Activated T-helper 1 cell treated with anti-CD3 and anti-CD28 coated beads, Interleukin-12 subunit alpha, Interleukin-12 subunit beta, Interleukin-2, Interleukin-4 antibody, amounts not matched to agents 30 ng/mL and 10 ng/mL and 1 ng/mL, durations not matched to agents 14 hours and 24 hours and 36 hours (primary cell): Measurements from ENCODE around the gene GFI1. TPM values are rescaled to one million over a fixed set of nuclear protein-coding genes. Genes with fewer than 3 reads are reported as not detected.
"Not testable (repeated sequence)": the region's sequence is repeated elsewhere in the genome, so short reads cannot be mapped to it uniquely, and the experiment has no call there.

Experiments
- DNase-seq: peaks from one replicate; pipeline ENCODE4 v3.0.0; 2021; ENCODE audit warnings: low spot score
- H3K27ac Mint-ChIP-seq: one replicate; pipeline ENCODE4 v1.8.0; 2021; ENCODE audit warnings: mild to moderate bottlenecking, mixed read lengths
- H3K27me3 Mint-ChIP-seq: one replicate; pipeline ENCODE4 v1.8.0; 2022; ENCODE audit warnings: mild to moderate bottlenecking, moderate library complexity, mixed read lengths; ENCODE audit not compliant: insufficient read depth
- H3K36me3 Mint-ChIP-seq: one replicate; pipeline ENCODE4 v1.8.0; 2021; ENCODE audit warnings: low read depth, mixed read lengths
- H3K4me1 Mint-ChIP-seq: one replicate; pipeline ENCODE4 v1.8.0; 2021; ENCODE audit warnings: low read depth, mixed read lengths
- H3K4me3 Mint-ChIP-seq: one replicate; pipeline ENCODE4 v1.8.0; 2021; ENCODE audit warnings: mild to moderate bottlenecking, moderate library complexity, mixed read lengths
- H3K9me3 Mint-ChIP-seq: one replicate; pipeline ENCODE4 v1.8.0; 2021; ENCODE audit warnings: mixed read lengths
- intact Hi-C: fragments of 100-400 bp; cut with micrococcal nuclease; formaldehyde crosslinking; loops from one replicate; pipeline ENCODE4 v1.15.1; 2024
- total RNA-seq: library from RNA; stranded (reverse); gene quantifications from 2 replicates; pipeline ENCODE4 v1.2.3, GENCODE V29; 2022

The GFI1 gene
- total RNA-seq = 95.7 and 103 TPM in 2 replicates

GRCh38 chr1:92486251-92487077, at the start of gene GFI1:
Gene GFI1, minus strand, starts transcription at chr1:92486925. Its CDS starts 3,438 bp downstream, at chr1:92483487.
- Mint-ChIP-seq H3K36me3 (peaks cover 26% of the 10 kb centered on the region), H3K4me3 (peak within 1 kb of the TSS; percentile 99), H3K27me3 (peaks cover 3% of the 10 kb centered on the region), H3K4me1 (peaks cover 46% of the 10 kb centered on the region), H3K27ac (peak within 1 kb of the TSS; percentile 97), H3K9me3 (no peaks in the 10 kb centered on the region)
- intact Hi-C loops = loop anchor here (1.0 to 10.0 kb wide), 16 partner anchors 16 to 1462 kb away; partner anchors contain the start of genes CCDC18, CDC7, DIPK1A and RPL5
- peak; percentile 53 for DNase-seq

- Mint-ChIP-seq H3K27ac (peak overlapping the region; percentile 98), H3K4me1 (peaks cover 71% of the 10 kb centered on the region), H3K9me3 (peaks cover 12% of the 10 kb centered on the region), H3K36me3 (peaks cover 34% of the 10 kb centered on the region), H3K4me3 (peak overlapping the region; percentile 75)
- intact Hi-C loops = loop anchor here (1.0 kb wide), 2 partner anchors 46 to 52 kb away; partner anchors contain the start of gene GFI1
- not testable (repeated sequence) for DNase-seq, H3K27me3 Mint-ChIP-seq
Measured at GRCh38 chr1:92532371-92532770, 45.6 kb upstream of the GFI1 start.

- intact Hi-C loops = loop anchor here (1.0 kb wide), 2 partner anchors 46 to 52 kb away; partner anchors contain the start of gene GFI1
- DNase-seq, H3K27me3 Mint-ChIP-seq: not testable (repeated sequence)
- Mint-ChIP-seq H3K4me3 (peak overlapping the region; percentile 75), H3K36me3 (peaks cover 34% of the 10 kb centered on the region), H3K9me3 (peaks cover 12% of the 10 kb centered on the region), H3K4me1 (peaks cover 66% of the 10 kb centered on the region), H3K27ac (peak overlapping the region; percentile 98)
Measured at GRCh38 chr1:92531939-92532338, 45.2 kb upstream of the GFI1 start.

GRCh38 chr1:92527670-92528069, 40.9 kb upstream of the GFI1 start:
- Mint-ChIP-seq H3K27me3 (no peaks in the 10 kb centered on the region), H3K4me3 (no peak overlapping the region), H3K27ac (no peak overlapping the region), H3K36me3 (peaks cover 23% of the 10 kb centered on the region), H3K9me3 (peaks cover 6% of the 10 kb centered on the region), H3K4me1 (peaks cover 36% of the 10 kb centered on the region)
- intact Hi-C loops = no loop called here
- DNase-seq = no peak

GRCh38 chr1:92524944-92525590, 38.3 kb upstream of the GFI1 start:
- DNase-seq, H3K27ac Mint-ChIP-seq, H3K4me3 Mint-ChIP-seq, H3K27me3 Mint-ChIP-seq, intact Hi-C loops, H3K9me3 Mint-ChIP-seq: not testable (repeated sequence)
- Mint-ChIP-seq H3K36me3 (peaks cover 11% of the 10 kb centered on the region), H3K4me1 (peaks cover 13% of the 10 kb centered on the region)

- Mint-ChIP-seq H3K36me3 (peaks cover 14% of the 10 kb centered on the region), H3K27ac (no peak overlapping the region), H3K4me1 (peaks cover 16% of the 10 kb centered on the region), H3K4me3 (no peak overlapping the region), H3K27me3 (no peaks in the 10 kb centered on the region), H3K9me3 (peaks cover 4% of the 10 kb centered on the region)
- intact Hi-C loops = no loop called here
- DNase-seq = no peak
Measured at GRCh38 chr1:92519043-92519442, 32.3 kb upstream of the GFI1 start.

GRCh38 chr1:92516574-92516973, 29.8 kb upstream of the GFI1 start:
- H3K27ac Mint-ChIP-seq = no peak overlapping the region
- no peaks in the 10 kb centered on the region for H3K27me3 Mint-ChIP-seq
- DNase-seq = no peak
- H3K4me1 Mint-ChIP-seq = peaks cover 23% of the 10 kb centered on the region
- H3K36me3 Mint-ChIP-seq = peaks cover 18% of the 10 kb centered on the region
- H3K4me3 Mint-ChIP-seq = no peak overlapping the region
- H3K9me3 Mint-ChIP-seq = peaks cover 4% of the 10 kb centered on the region
- intact Hi-C loops = no loop called here

GRCh38 chr1:92515796-92516201, 29.1 kb upstream of the GFI1 start:
- peaks cover 18% of the 10 kb centered on the region for H3K36me3 Mint-ChIP-seq
- H3K9me3 Mint-ChIP-seq = peaks cover 4% of the 10 kb centered on the region
- H3K4me1 Mint-ChIP-seq = peaks cover 24% of the 10 kb centered on the region
- no peak for DNase-seq
- intact Hi-C loops = no loop called here
- no peak overlapping the region for H3K27ac Mint-ChIP-seq
- no peaks in the 10 kb centered on the region for H3K27me3 Mint-ChIP-seq
- H3K4me3 Mint-ChIP-seq = no peak overlapping the region

- Mint-ChIP-seq H3K27me3 (no peaks in the 10 kb centered on the region), H3K27ac (no peak overlapping the region), H3K36me3 (peaks cover 11% of the 10 kb centered on the region), H3K4me1 (peaks cover 24% of the 10 kb centered on the region), H3K9me3 (no peaks in the 10 kb centered on the region), H3K4me3 (no peak overlapping the region)
- intact Hi-C loops = no loop called here
- no peak for DNase-seq
Measured at GRCh38 chr1:92511541-92511940, 24.8 kb upstream of the GFI1 start.

- H3K36me3 Mint-ChIP-seq = peaks cover 9% of the 10 kb centered on the region
- H3K27ac Mint-ChIP-seq = no peak overlapping the region
- peaks cover 28% of the 10 kb centered on the region for H3K4me1 Mint-ChIP-seq
- no peaks in the 10 kb centered on the region for H3K27me3 Mint-ChIP-seq
- no peak for DNase-seq
- intact Hi-C loops = no loop called here
- no peak overlapping the region for H3K4me3 Mint-ChIP-seq
- no peaks in the 10 kb centered on the region for H3K9me3 Mint-ChIP-seq
Measured at GRCh38 chr1:92509619-92510018, 22.9 kb upstream of the GFI1 start.

- Mint-ChIP-seq H3K4me1 (peaks cover 57% of the 10 kb centered on the region), H3K27ac (peak overlapping the region; percentile 42), H3K27me3 (no peaks in the 10 kb centered on the region), H3K36me3 (peaks cover 8% of the 10 kb centered on the region), H3K9me3 (peaks cover 3% of the 10 kb centered on the region), H3K4me3 (no peak overlapping the region)
- intact Hi-C loops = no loop called here
- no peak for DNase-seq
Measured at GRCh38 chr1:92505015-92505692, 18.4 kb upstream of the GFI1 start.

- Mint-ChIP-seq H3K9me3 (peaks cover 6% of the 10 kb centered on the region), H3K4me3 (no peak overlapping the region), H3K36me3 (peaks cover 6% of the 10 kb centered on the region), H3K4me1 (peaks cover 54% of the 10 kb centered on the region), H3K27me3 (no peaks in the 10 kb centered on the region), H3K27ac (peak overlapping the region; percentile 42)
- DNase-seq = no peak
- intact Hi-C loops = no loop called here
Measured at GRCh38 chr1:92504291-92505014, 17.7 kb upstream of the GFI1 start.
